ENCODE measurements around the gene LRRN2. TPM values are rescaled to one million over a fixed set of nuclear protein-coding genes. Genes with fewer than 3 reads are reported as not detected.

Gene LRRN2
- total and polyA plus RNA-seq, 2 donors (not counting 1 experiment from before 2014, with no cell fraction given): not detected

- H3K9me3 ChIP-seq (ENCODE audit: control insufficient read depth, insufficient read depth, low read depth, low read length): no peaks in the 10 kb centered on the region
- H3K27ac ChIP-seq (ENCODE audit: insufficient read depth, low read length): no peak overlapping the region
- peaks cover 2% of the 10 kb centered on the region for H3K27me3 ChIP-seq (ENCODE audit: control insufficient read depth, insufficient read depth, low read length)
- no peaks in the 10 kb centered on the region for H3K79me2 ChIP-seq (ENCODE audit: control insufficient read depth, insufficient read depth, low read length)
- no peak overlapping the region for H3K4me2 ChIP-seq (ENCODE audit: extremely low read depth, insufficient read depth, low read length)
- H3K9ac ChIP-seq (ENCODE audit: insufficient read depth, low read length): no peak overlapping the region
- TF ChIP-seq EZH2 (IDR thresholded peaks at IDR 0.05; ENCODE audit: low read length, missing control alignments) (no peak), CTCF (conservative IDR thresholded peaks at IDR 0.05 in 1 of 2, IDR thresholded peaks at IDR 0.05 in 1 of 2; ENCODE audit: low read depth in 1 of 2, low read length in 2 of 2) (no peak)
- no peak overlapping the region for H3K4me3 ChIP-seq (replicated peaks in 1 of 4; ENCODE audit: control extremely low read depth in 1 of 4, insufficient read depth in 1 of 4, low read depth in 3 of 4, low read length in 4 of 4)
- peaks cover 7% of the 10 kb centered on the region for H3K4me1 ChIP-seq (ENCODE audit: control insufficient read depth, extremely low read depth, insufficient read depth, low read length)
- no peaks in the 10 kb centered on the region for H4K20me1 ChIP-seq (ENCODE audit: control insufficient read depth, extremely low read depth, insufficient read depth, low read length)
- H2AFZ ChIP-seq (ENCODE audit: low read length): no peak overlapping the region
- no peaks in the 10 kb centered on the region for H3K36me3 ChIP-seq (ENCODE audit: control insufficient read depth, insufficient read depth, low read length)
- peak; percentile 19 to 84 for DNase-seq (ENCODE audit: low read depth in 2 of 2)
Measured at GRCh38 chr1:204670152-204670927, 15.2 kb downstream of the LRRN2 start.

- no peaks in the 10 kb centered on the region for H3K9me3 ChIP-seq (ENCODE audit: control insufficient read depth, insufficient read depth, low read depth, low read length)
- no peak for DNase-seq (ENCODE audit: low read depth in 2 of 2)
- H3K4me1 ChIP-seq (ENCODE audit: control insufficient read depth, extremely low read depth, insufficient read depth, low read length): peaks cover 7% of the 10 kb centered on the region
Measured at GRCh38 chr1:204669579-204669978, 16.0 kb downstream of the LRRN2 start.

GRCh38 chr1:204664384-204664651 is 21.2 kb downstream of the LRRN2 start:
- Histone ChIP-seq H3K9me3 (ENCODE audit: control insufficient read depth, insufficient read depth, low read depth, low read length) (no peaks in the 10 kb centered on the region), H4K20me1 (ENCODE audit: control insufficient read depth, extremely low read depth, insufficient read depth, low read length) (no peaks in the 10 kb centered on the region), H3K4me3 (replicated peaks in 1 of 4; ENCODE audit: control extremely low read depth in 1 of 4, insufficient read depth in 1 of 4, low read depth in 3 of 4, low read length in 4 of 4) (no peak overlapping the region), H3K79me2 (ENCODE audit: control insufficient read depth, insufficient read depth, low read length) (no peaks in the 10 kb centered on the region), H2AFZ (ENCODE audit: low read length) (no peak overlapping the region), H3K27ac (ENCODE audit: insufficient read depth, low read length) (no peak overlapping the region), H3K36me3 (ENCODE audit: control insufficient read depth, insufficient read depth, low read length) (no peaks in the 10 kb centered on the region), H3K4me2 (ENCODE audit: extremely low read depth, insufficient read depth, low read length) (no peak overlapping the region), H3K27me3 (ENCODE audit: control insufficient read depth, insufficient read depth, low read length) (peaks cover 8% of the 10 kb centered on the region), H3K4me1 (ENCODE audit: control insufficient read depth, extremely low read depth, insufficient read depth, low read length) (no peaks in the 10 kb centered on the region), H3K9ac (ENCODE audit: insufficient read depth, low read length) (no peak overlapping the region)
- no peak for DNase-seq (ENCODE audit: low read depth in 2 of 2)
- TF ChIP-seq CTCF (conservative IDR thresholded peaks at IDR 0.05 in 1 of 2, IDR thresholded peaks at IDR 0.05 in 1 of 2; ENCODE audit: low read depth in 1 of 2, low read length in 2 of 2) (no peak), EZH2 (IDR thresholded peaks at IDR 0.05; ENCODE audit: low read length, missing control alignments) (no peak)

More at GRCh38 chr1:204669579-204669978, 16.0 kb downstream of the LRRN2 start:
- no peak overlapping the region for H3K4me3 ChIP-seq (replicated peaks in 1 of 4; ENCODE audit: control extremely low read depth in 1 of 4, insufficient read depth in 1 of 4, low read depth in 3 of 4, low read length in 4 of 4)
- no peak overlapping the region for H3K9ac ChIP-seq (ENCODE audit: insufficient read depth, low read length)
- H3K36me3 ChIP-seq (ENCODE audit: control insufficient read depth, insufficient read depth, low read length): no peaks in the 10 kb centered on the region
- no peak overlapping the region for H3K27ac ChIP-seq (ENCODE audit: insufficient read depth, low read length)
- H3K4me2 ChIP-seq (ENCODE audit: extremely low read depth, insufficient read depth, low read length): no peak overlapping the region
- H3K27me3 ChIP-seq (ENCODE audit: control insufficient read depth, insufficient read depth, low read length): peaks cover 2% of the 10 kb centered on the region
- H3K79me2 ChIP-seq (ENCODE audit: control insufficient read depth, insufficient read depth, low read length): no peaks in the 10 kb centered on the region
- TF ChIP-seq EZH2 (IDR thresholded peaks at IDR 0.05; ENCODE audit: low read length, missing control alignments): no peak
- no peak for TF ChIP-seq CTCF (conservative IDR thresholded peaks at IDR 0.05 in 1 of 2, IDR thresholded peaks at IDR 0.05 in 1 of 2; ENCODE audit: low read depth in 1 of 2, low read length in 2 of 2)
- H2AFZ ChIP-seq (ENCODE audit: low read length): no peak overlapping the region
- no peaks in the 10 kb centered on the region for H4K20me1 ChIP-seq (ENCODE audit: control insufficient read depth, extremely low read depth, insufficient read depth, low read length)
